Natural killer cell (primary cell): ENCODE data around the gene ZC3H4. TPM values are rescaled to one million over a fixed set of nuclear protein-coding genes. Genes with fewer than 3 reads are reported as not detected.

Source experiments
- ATAC-seq, 3 donors: fragments of 150-1000 bp in 2 of 3; fragments of 200-7000 bp in 1 of 3; cut with Tn5 transposase; 1 replicate in 1 of 3; 2 replicates in 2 of 3; pipeline ENCODE4 v1.10.0; 2021; ENCODE audit warnings: mild to moderate bottlenecking in 2 of 3, moderate library complexity in 2 of 3
- DNase-seq, 2 donors: peaks; one replicate each; pipeline versions ENCODE4 v3.0.0 to v3.0.0-alpha.2; 2013 to 2021; ENCODE audit warnings: mixed read lengths in 1 of 2
- H3K27ac ChIP-seq: one replicate; pipeline ENCODE4 v1.5.1; 2013; ENCODE audit warnings: mild to moderate bottlenecking, low read length
- H3K27me3 ChIP-seq: one replicate; pipeline ENCODE4 v1.6.1; 2013; ENCODE audit warnings: low read length; ENCODE audit not compliant: control insufficient read depth, insufficient read depth
- H3K36me3 ChIP-seq: one replicate; pipeline ENCODE4 v1.6.1; 2013; ENCODE audit warnings: low read length; ENCODE audit not compliant: control insufficient read depth, insufficient read depth
- H3K4me1 ChIP-seq: one replicate; pipeline ENCODE4 v1.6.1; 2013; ENCODE audit warnings: low read length; ENCODE audit not compliant: control insufficient read depth, insufficient read depth
- H3K4me3 ChIP-seq: one replicate; pipeline ENCODE4 v1.5.1; 2013; ENCODE audit warnings: low read length
- H3K9me3 ChIP-seq: one replicate; pipeline ENCODE4 v1.6.1; 2013; ENCODE audit warnings: low read length; ENCODE audit not compliant: control insufficient read depth, insufficient read depth
- H3K27ac Mint-ChIP-seq, 2 donors: one replicate each; pipeline ENCODE4 v1.8.0; 2022; ENCODE audit warnings: mild to moderate bottlenecking in 2 of 2, mixed read lengths in 2 of 2, moderate library complexity in 1 of 2
- H3K27me3 Mint-ChIP-seq, 2 donors: one replicate each; pipeline ENCODE4 v1.8.0; 2022; ENCODE audit warnings: low read depth in 2 of 2, mixed read lengths in 2 of 2
- H3K36me3 Mint-ChIP-seq: one replicate; pipeline ENCODE4 v1.8.0; 2022; ENCODE audit warnings: mixed read lengths
- H3K4me1 Mint-ChIP-seq, 2 donors: one replicate each; pipeline ENCODE4 v1.8.0; 2022; ENCODE audit warnings: mixed read lengths in 2 of 2
- H3K4me3 Mint-ChIP-seq: one replicate; pipeline ENCODE4 v1.8.0; 2022; ENCODE audit warnings: mild to moderate bottlenecking, moderate library complexity, mixed read lengths
- H3K9me3 Mint-ChIP-seq, 2 donors: one replicate each; pipeline ENCODE4 v1.8.0; 2022; ENCODE audit warnings: mixed read lengths in 2 of 2
- CTCF ChIP-seq: fragments of 200-600 bp; IDR thresholded peaks from one replicate; pipeline ENCODE4 v1.8.0; 2022; ENCODE audit warnings: antibody characterized with exemption
- WGBS: methylation state at CpG from one replicate; pipeline ENCODE4 v1.1.7; 2013; ENCODE audit warnings: missing lambda C conversion rate; ENCODE audit not compliant: insufficient coverage; 5-methylcytosine and 5-hydroxymethylcytosine counted together
- intact Hi-C: fragments of 100-400 bp; cut with micrococcal nuclease; formaldehyde crosslinking; loops from one replicate; pipeline ENCODE4 v1.14.2; 2022
- total RNA-seq, 4 donors: library from RNA; stranded (reverse); fragments of 120-200 nt in 1 of 4; gene quantifications; one replicate each; pipeline versions ENCODE4 v1.2.3 to v1.2.4, GENCODE V29; 2013 to 2022

ZC3H4 gene
- total RNA-seq, 3 donors from 2014 or later (not counting 1 experiment from before 2014, with no cell fraction given), result 71.2 to 75.3 (median 73.3) TPM

GRCh38 chr19:47069795-47070194 lies 43.8 kb downstream of the ZC3H4 start:
- Mint-ChIP-seq H3K4me1 (peaks cover 0 to 19% of the 10 kb centered on the region in 2 donors), H3K27ac (no peak overlapping the region), H3K27me3 (no peaks in the 10 kb centered on the region), H3K36me3 (no peaks in the 10 kb centered on the region), H3K4me3 (no peak overlapping the region), H3K9me3 (no peaks in the 10 kb centered on the region)
- Histone ChIP-seq H3K36me3 (peaks cover 74% of the 10 kb centered on the region), H3K4me1 (peaks cover 4% of the 10 kb centered on the region), H3K9me3 (no peaks in the 10 kb centered on the region), H3K27me3 (no peaks in the 10 kb centered on the region), H3K4me3 (no peak overlapping the region), H3K27ac (no peak overlapping the region)
- intact Hi-C loops, result no loop called here
- no peak for DNase-seq
- WGBS, result 89% methylated on average over 15 of the region's 15 CpGs
- no peak for TF ChIP-seq CTCF
- ATAC-seq, result no peak

GRCh38 chr19:47068876-47069406 lies 44.6 kb downstream of the ZC3H4 start:
- 96% methylated on average over 18 of the region's 18 CpGs for WGBS
- Mint-ChIP-seq H3K27me3 (no peaks in the 10 kb centered on the region), H3K27ac (peak overlapping the region in 1 of 2 donors; percentile 54), H3K9me3 (no peaks in the 10 kb centered on the region), H3K36me3 (no peaks in the 10 kb centered on the region), H3K4me1 (peaks cover 0 to 19% of the 10 kb centered on the region in 2 donors), H3K4me3 (no peak overlapping the region)
- intact Hi-C loops, result no loop called here
- H3K27ac ChIP-seq, result no peak overlapping the region
- no peaks in the 10 kb centered on the region for H3K9me3 ChIP-seq
- H3K27me3 ChIP-seq, result no peaks in the 10 kb centered on the region
- peaks cover 73% of the 10 kb centered on the region for H3K36me3 ChIP-seq
- no peak for DNase-seq
- no peak for ATAC-seq
- no peak for TF ChIP-seq CTCF
- no peaks in the 10 kb centered on the region for H3K4me1 ChIP-seq
- no peak overlapping the region for H3K4me3 ChIP-seq

- ATAC-seq, result no peak
- H3K9me3 Mint-ChIP-seq, result no peaks in the 10 kb centered on the region
- H3K27ac Mint-ChIP-seq, result no peak overlapping the region
- Histone ChIP-seq H3K27ac (no peak overlapping the region), H3K27me3 (no peaks in the 10 kb centered on the region), H3K4me3 (no peak overlapping the region), H3K4me1 (no peaks in the 10 kb centered on the region), H3K9me3 (no peaks in the 10 kb centered on the region), H3K36me3 (peaks cover 75% of the 10 kb centered on the region)
- DNase-seq, result no peak
- peaks cover 0 to 19% of the 10 kb centered on the region in 2 donors for H3K4me1 Mint-ChIP-seq
- 93% methylated on average over 8 of the region's 8 CpGs for WGBS
- intact Hi-C loops, result no loop called here
- H3K27me3 Mint-ChIP-seq, result no peaks in the 10 kb centered on the region
- H3K36me3 Mint-ChIP-seq, result no peaks in the 10 kb centered on the region
- TF ChIP-seq CTCF, result no peak
- H3K4me3 Mint-ChIP-seq, result no peak overlapping the region
Observed at GRCh38 chr19:47068246-47068645, 45.3 kb downstream of the ZC3H4 start.

GRCh38 chr19:47067215-47067847 lies 46.2 kb downstream of the ZC3H4 start:
- no peak for TF ChIP-seq CTCF
- ATAC-seq, result no peak
- no peak overlapping the region for H3K4me3 ChIP-seq
- no peaks in the 10 kb centered on the region for H3K9me3 ChIP-seq
- H3K27ac ChIP-seq, result no peak overlapping the region
- peaks cover 70% of the 10 kb centered on the region for H3K36me3 ChIP-seq
- H3K27me3 Mint-ChIP-seq, result no peaks in the 10 kb centered on the region
- H3K4me3 Mint-ChIP-seq, result no peak overlapping the region
- no peaks in the 10 kb centered on the region for H3K27me3 ChIP-seq
- no peaks in the 10 kb centered on the region for H3K9me3 Mint-ChIP-seq
- intact Hi-C loops, result no loop called here
- H3K4me1 ChIP-seq, result no peaks in the 10 kb centered on the region
- WGBS, result 98% methylated on average over 36 of the region's 36 CpGs
- H3K27ac Mint-ChIP-seq, result no peak overlapping the region
- H3K36me3 Mint-ChIP-seq, result no peaks in the 10 kb centered on the region
- no peak for DNase-seq
- H3K4me1 Mint-ChIP-seq, result peaks cover 0 to 19% of the 10 kb centered on the region in 2 donors
